GM19035 (cell line): ENCODE data around the gene FATE1.
"Not testable (repeated sequence)": the region's sequence is repeated elsewhere in the genome, so short reads cannot be mapped to it uniquely, and the experiment has no call there.

Experiments used
- ATAC-seq: cut with Tn5 transposase; IDR thresholded peaks from one replicate; pipeline ENCODE4 v1.9.1; 2021; ENCODE audit not compliant: unreplicated experiment

The FATE1 gene

GRCh38 chrX:151715752-151716151 lies at the start of gene FATE1:
TSS of gene FATE1 (plus strand) at chrX:151716035. CDS start at chrX:151716120, 85 bp downstream.
- no peak for ATAC-seq

- ATAC-seq: no peak
Measured at GRCh38 chrX:151675121-151675746, 40.6 kb upstream of the FATE1 start.

- no peak for ATAC-seq
Measured at GRCh38 chrX:151676196-151676595, 39.6 kb upstream of the FATE1 start.

GRCh38 chrX:151679798-151680402 lies 35.9 kb upstream of the FATE1 start:
- no peak for ATAC-seq

- ATAC-seq: peak; percentile 68
Measured at GRCh38 chrX:151680805-151681204, 35.0 kb upstream of the FATE1 start.

- no peak for ATAC-seq
Measured at GRCh38 chrX:151687635-151688034, 28.2 kb upstream of the FATE1 start.

- ATAC-seq: no peak
Measured at GRCh38 chrX:151688695-151689094, 27.1 kb upstream of the FATE1 start.

- no peak for ATAC-seq
Measured at GRCh38 chrX:151692825-151693224, 23.0 kb upstream of the FATE1 start.

GRCh38 chrX:151694121-151694520 lies 21.7 kb upstream of the FATE1 start:
- no peak for ATAC-seq

- ATAC-seq: no peak
Measured at GRCh38 chrX:151694661-151695582, 20.9 kb upstream of the FATE1 start, which contains the start of gene PRRG3. TSS of gene PRRG3 (plus strand) at chrX:151695458. CDS start at chrX:151698815, 3,357 bp downstream.

- no peak for ATAC-seq
Measured at GRCh38 chrX:151695583-151696340, 20.1 kb upstream of the FATE1 start.

GRCh38 chrX:151697082-151697481 lies 18.8 kb upstream of the FATE1 start:
- not testable (repeated sequence) for ATAC-seq

GRCh38 chrX:151697522-151697921 lies 18.3 kb upstream of the FATE1 start:
- no peak for ATAC-seq

- ATAC-seq: no peak
Measured at GRCh38 chrX:151698485-151698884, 17.4 kb upstream of the FATE1 start.

GRCh38 chrX:151699746-151700145 lies 16.1 kb upstream of the FATE1 start:
- ATAC-seq: no peak

- ATAC-seq: no peak
Measured at GRCh38 chrX:151700581-151700980, 15.3 kb upstream of the FATE1 start.

GRCh38 chrX:151701071-151701470 lies 14.8 kb upstream of the FATE1 start:
- no peak for ATAC-seq

GRCh38 chrX:151701531-151701930 lies 14.3 kb upstream of the FATE1 start:
- no peak for ATAC-seq

- no peak for ATAC-seq
Measured at GRCh38 chrX:151702026-151702714, 13.7 kb upstream of the FATE1 start.

- ATAC-seq: no peak
Measured at GRCh38 chrX:151702741-151703340, 13.0 kb upstream of the FATE1 start.
